Ectodermal cell (in vitro differentiated cells): ENCODE measurements around the gene GRM7.

Source experiments
- H3K27ac ChIP-seq: 2 replicates; pipeline ENCODE4 v1.7.0; 2013; ENCODE audit warnings: mild to moderate bottlenecking, low read depth, low read length; ENCODE audit not compliant: insufficient read depth, poor library complexity, severe bottlenecking
- H3K27me3 ChIP-seq: 2 replicates; pipeline ENCODE4 v1.7.0; 2013; ENCODE audit warnings: mild to moderate bottlenecking, low read length; ENCODE audit not compliant: insufficient read depth, control insufficient read depth, poor library complexity, severe bottlenecking
- H3K36me3 ChIP-seq: one replicate; pipeline ENCODE4 v1.7.0; 2013; ENCODE audit warnings: low read length; ENCODE audit not compliant: control insufficient read depth, insufficient read depth
- H3K4me1 ChIP-seq: one replicate; pipeline ENCODE4 v1.7.0; 2013; ENCODE audit warnings: low read length; ENCODE audit not compliant: control insufficient read depth, insufficient read depth
- H3K4me3 ChIP-seq: 2 replicates; pipeline ENCODE4 v1.7.0; 2013; ENCODE audit warnings: low read depth, low read length, control low read depth; ENCODE audit not compliant: insufficient read depth
- H3K9me3 ChIP-seq: 2 replicates; pipeline ENCODE4 v1.7.0; 2013; ENCODE audit warnings: mild to moderate bottlenecking, low read length, moderate library complexity; ENCODE audit not compliant: control insufficient read depth
- WGBS, 2 experiments: methylation state at CpG; one replicate each; pipeline ENCODE4 v1.1.7; 2013; ENCODE audit warnings: missing lambda C conversion rate in 2 of 2; 5-methylcytosine and 5-hydroxymethylcytosine counted together

GRM7 gene

DNA sequence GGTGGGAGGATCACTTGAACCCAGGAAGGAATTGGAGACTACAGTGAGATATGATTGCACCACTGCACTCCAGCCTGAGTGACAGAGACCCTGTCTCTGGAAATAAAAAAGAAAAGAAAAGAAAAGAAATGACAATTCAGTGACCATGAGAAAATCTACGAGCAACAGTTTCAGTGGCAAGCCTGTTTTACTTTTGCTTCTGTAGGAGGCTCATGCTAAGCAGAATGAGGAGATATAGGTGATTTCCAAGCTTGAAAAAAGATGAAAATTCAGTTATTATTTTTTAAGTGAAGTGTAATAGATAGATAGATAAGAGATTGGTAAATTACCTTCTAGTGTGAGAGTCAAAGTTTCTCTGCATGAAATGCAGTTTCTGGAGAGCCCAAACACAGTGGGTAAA, 651.1 kb downstream of the GRM7 start:
- Histone ChIP-seq H3K4me1 (peaks cover 11% of the 10 kb centered on the region), H3K4me3 (no peak overlapping the region), H3K9me3 (no peaks in the 10 kb centered on the region), H3K27me3 (no peaks in the 10 kb centered on the region), H3K27ac (no peak overlapping the region), H3K36me3 (no peaks in the 10 kb centered on the region)
- WGBS, 2 experiments, result 95 to 96% methylated on average over 1 of the region's 1 CpG

DNA sequence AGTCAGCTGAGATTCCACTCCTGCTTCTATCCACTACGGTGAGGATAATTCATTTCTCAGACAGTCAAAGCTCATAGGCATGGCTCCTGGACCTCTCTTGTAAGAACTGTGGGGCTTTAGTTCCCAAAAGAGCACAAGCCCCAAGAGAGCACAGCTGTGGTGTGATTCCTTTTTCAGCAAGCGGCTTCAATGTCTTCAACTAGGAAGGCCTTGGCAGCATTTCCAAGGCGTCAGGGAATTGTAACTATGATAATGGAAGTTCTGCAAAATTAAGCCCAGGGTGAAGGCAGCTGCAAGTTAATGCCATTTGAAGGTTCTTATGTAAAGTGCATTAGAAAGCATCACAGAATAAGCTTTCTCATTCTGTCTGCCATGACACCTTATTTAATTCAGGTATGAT, 657.1 kb downstream of the GRM7 start:
- Histone ChIP-seq H3K4me3 (no peak overlapping the region), H3K9me3 (no peaks in the 10 kb centered on the region), H3K4me1 (peaks cover 22% of the 10 kb centered on the region), H3K27ac (no peak overlapping the region), H3K27me3 (no peaks in the 10 kb centered on the region), H3K36me3 (no peaks in the 10 kb centered on the region)
- 84 to 93% methylated on average over 3 of the region's 3 CpGs for WGBS, 2 experiments

DNA sequence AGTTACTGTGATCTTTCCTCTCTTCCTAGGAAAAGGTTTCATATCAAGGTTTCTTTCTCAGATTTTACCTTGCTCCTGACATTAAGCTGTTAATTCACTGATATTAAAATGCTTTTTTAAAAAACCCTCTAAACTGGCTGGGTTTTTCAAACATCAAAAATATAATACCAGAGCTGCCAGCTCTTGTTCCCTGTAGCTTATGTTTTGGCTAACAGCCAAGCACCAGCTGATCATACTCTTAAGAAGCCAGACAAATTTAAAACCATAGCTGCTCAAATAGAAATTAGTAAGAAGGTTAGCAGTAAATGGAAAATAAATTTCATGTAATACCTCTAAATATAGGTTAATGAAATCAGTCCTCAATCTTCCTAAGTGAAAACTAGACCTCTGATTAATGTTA, 657.5 kb downstream of the GRM7 start:
- Histone ChIP-seq H3K4me3 (no peak overlapping the region), H3K27me3 (no peaks in the 10 kb centered on the region), H3K4me1 (peaks cover 22% of the 10 kb centered on the region), H3K9me3 (no peaks in the 10 kb centered on the region), H3K36me3 (no peaks in the 10 kb centered on the region), H3K27ac (no peak overlapping the region)

GRCh38 chr3:7520059-7520458, 659.1 kb downstream of the GRM7 start:
- WGBS, 2 experiments, result 43 to 50% methylated on average over 1 of the region's 1 CpG
- H3K4me3 ChIP-seq, result no peak overlapping the region
- H3K27me3 ChIP-seq, result no peaks in the 10 kb centered on the region
- no peaks in the 10 kb centered on the region for H3K36me3 ChIP-seq
- peaks cover 22% of the 10 kb centered on the region for H3K4me1 ChIP-seq
- peak overlapping the region; percentile 32 for H3K27ac ChIP-seq
- H3K9me3 ChIP-seq, result no peaks in the 10 kb centered on the region

- H3K36me3 ChIP-seq, result no peaks in the 10 kb centered on the region
- WGBS, 2 experiments, result 100% methylated on average over 1 of the region's 1 CpG; no CpG with 5 or more reads in 1 of the 2 experiments
These were observed 659.7 kb downstream of the GRM7 start for GRCh38 chr3:7520593-7520992.

GRCh38 chr3:7536510-7536909, 675.6 kb downstream of the GRM7 start:
- no peak overlapping the region for H3K4me3 ChIP-seq
- no peak overlapping the region for H3K27ac ChIP-seq
- no peaks in the 10 kb centered on the region for H3K36me3 ChIP-seq
- no peaks in the 10 kb centered on the region for H3K4me1 ChIP-seq
- no peaks in the 10 kb centered on the region for H3K9me3 ChIP-seq
- H3K27me3 ChIP-seq, result no peaks in the 10 kb centered on the region

More at GRCh38 chr3:7520593-7520992, 659.7 kb downstream of the GRM7 start:
- no peak overlapping the region for H3K27ac ChIP-seq
- H3K4me3 ChIP-seq, result no peak overlapping the region
- peaks cover 22% of the 10 kb centered on the region for H3K4me1 ChIP-seq
- H3K27me3 ChIP-seq, result no peaks in the 10 kb centered on the region
- no peaks in the 10 kb centered on the region for H3K9me3 ChIP-seq

- Histone ChIP-seq H3K9me3 (no peaks in the 10 kb centered on the region), H3K36me3 (no peaks in the 10 kb centered on the region), H3K27ac (no peak overlapping the region), H3K4me1 (no peaks in the 10 kb centered on the region), H3K27me3 (no peaks in the 10 kb centered on the region), H3K4me3 (no peak overlapping the region)
- WGBS, 2 experiments, result 89% methylated on average over 1 of the region's 1 CpG; no CpG with 5 or more reads in 1 of the 2 experiments
These were observed 676.0 kb downstream of the GRM7 start for GRCh38 chr3:7536921-7537320.

DNA sequence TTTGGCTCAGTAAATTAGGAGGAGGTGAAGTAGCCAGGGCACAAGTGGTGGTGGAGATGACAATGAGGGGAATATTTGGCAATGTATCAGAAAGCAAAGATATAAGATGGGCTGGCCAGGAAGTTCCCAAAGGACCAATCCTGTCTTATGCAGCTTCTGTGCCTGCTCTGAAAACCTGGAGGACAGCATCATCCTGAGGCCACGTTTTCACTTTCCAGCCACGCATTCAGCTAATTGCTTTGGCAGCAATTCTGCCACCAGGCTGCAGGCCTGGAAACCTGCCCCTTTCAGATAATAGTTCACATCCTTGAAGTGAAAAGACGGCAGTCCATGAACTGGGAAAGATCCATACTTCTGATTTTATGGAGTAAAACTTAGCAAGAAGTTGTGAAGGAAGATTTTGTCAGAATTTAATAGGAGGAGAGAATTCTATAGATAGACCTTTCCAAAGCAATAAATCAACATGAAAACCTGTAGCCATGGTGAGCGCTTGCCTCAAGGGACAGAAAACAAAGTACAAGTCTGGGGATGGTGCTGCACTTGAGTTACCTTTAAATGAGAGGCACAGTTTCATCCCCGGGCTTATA, 682.5 kb downstream of the GRM7 start:
- no peak overlapping the region for H3K27ac ChIP-seq
- WGBS, 2 experiments, result 89 to 91% methylated on average over 5 of the region's 5 CpGs

GRCh38 chr3:7545334-7545733, 684.4 kb downstream of the GRM7 start:
- WGBS, 2 experiments, result 90 to 95% methylated on average over 3 of the region's 3 CpGs
- no peak overlapping the region for H3K27ac ChIP-seq
- H3K4me3 ChIP-seq, result no peak overlapping the region
- no peaks in the 10 kb centered on the region for H3K27me3 ChIP-seq
- no peaks in the 10 kb centered on the region for H3K9me3 ChIP-seq
- H3K4me1 ChIP-seq, result no peaks in the 10 kb centered on the region
- no peaks in the 10 kb centered on the region for H3K36me3 ChIP-seq

More for the DNA sequence above, 682.5 kb downstream of the GRM7 start:
- Histone ChIP-seq H3K36me3 (no peaks in the 10 kb centered on the region), H3K27me3 (no peaks in the 10 kb centered on the region), H3K9me3 (no peaks in the 10 kb centered on the region), H3K4me3 (no peak overlapping the region), H3K4me1 (no peaks in the 10 kb centered on the region)

DNA sequence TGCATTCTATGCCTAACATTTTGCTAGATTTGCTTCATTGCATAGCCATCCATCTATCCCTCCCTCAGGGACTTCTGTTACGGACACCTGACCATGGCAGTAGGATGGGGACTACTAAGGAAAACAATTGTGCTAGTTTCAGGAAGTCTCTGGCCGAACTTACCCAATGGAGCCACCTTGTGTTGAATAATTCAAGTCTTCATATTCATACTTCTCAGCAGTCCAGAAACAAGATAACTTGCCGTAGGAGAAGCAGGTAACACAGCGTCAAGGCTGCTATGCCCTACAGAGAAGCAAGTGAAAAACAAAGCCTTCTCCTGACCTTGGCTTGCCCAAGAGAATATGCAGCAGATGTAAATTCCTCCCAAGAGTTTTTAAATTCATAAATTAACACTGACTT, 685.3 kb downstream of the GRM7 start:
- WGBS, 2 experiments, result 91 to 95% methylated on average over 4 of the region's 4 CpGs
- H3K27me3 ChIP-seq, result no peaks in the 10 kb centered on the region
- peaks cover 2% of the 10 kb centered on the region for H3K9me3 ChIP-seq
- H3K27ac ChIP-seq, result no peak overlapping the region
- no peak overlapping the region for H3K4me3 ChIP-seq
- H3K4me1 ChIP-seq, result no peaks in the 10 kb centered on the region
- H3K36me3 ChIP-seq, result no peaks in the 10 kb centered on the region

DNA sequence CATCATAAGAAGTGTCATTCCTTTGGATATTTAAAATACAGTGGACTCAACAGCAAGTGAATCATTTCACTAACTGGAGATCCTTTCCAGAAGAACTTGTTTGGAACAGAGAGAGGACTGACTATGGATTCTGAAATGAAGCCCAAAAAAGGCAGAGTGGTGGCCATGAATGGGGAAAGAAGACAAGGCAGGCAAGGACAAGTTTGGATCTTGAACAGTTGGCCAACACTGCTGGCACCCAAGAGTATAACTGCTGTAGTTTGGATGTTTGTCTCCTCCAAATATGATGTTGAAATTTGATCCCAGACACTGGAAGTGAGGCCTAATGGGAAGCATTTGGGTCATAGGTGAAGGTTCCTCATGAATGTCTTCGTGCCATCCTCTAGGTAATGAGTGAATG, 686.9 kb downstream of the GRM7 start:
- H3K4me3 ChIP-seq, result no peak overlapping the region
- 92 to 95% methylated on average over 1 of the region's 1 CpG for WGBS, 2 experiments
- H3K9me3 ChIP-seq, result peaks cover 9% of the 10 kb centered on the region
- H3K36me3 ChIP-seq, result no peaks in the 10 kb centered on the region
- no peak overlapping the region for H3K27ac ChIP-seq
- no peaks in the 10 kb centered on the region for H3K27me3 ChIP-seq
- no peaks in the 10 kb centered on the region for H3K4me1 ChIP-seq
